HepG2 (cell line): ENCODE results near the gene ERVH48-1. TPM values are rescaled to one million over a fixed set of nuclear protein-coding genes. Genes with fewer than 3 reads are reported as not detected.

ENCODE experiments used
- AHR ChIP-seq: IDR thresholded peaks from 2 replicates; pipeline ENCODE4 v1.6.1; 2018; ENCODE audit warnings: missing genetic modification reagents, missing compliant biosample characterization
- HNRNPH1 ChIP-seq: fragments of 200-400 bp; formaldehyde crosslinking; optimal IDR thresholded peaks from 2 replicates; pipeline ENCODE3; 2017; ENCODE audit warnings: mild to moderate bottlenecking, low read depth, low read length
- NCOA5 ChIP-seq: sonication (generic); formaldehyde crosslinking; IDR thresholded peaks from 2 replicates; pipeline ENCODE4 v1.4.0; 2020; ENCODE audit warnings: missing genetic modification reagents
- RARG ChIP-seq: sonication (generic); formaldehyde crosslinking; IDR thresholded peaks from 2 replicates; pipeline ENCODE4 v1.4.0; 2020; ENCODE audit warnings: low read depth, mild to moderate bottlenecking, missing genetic modification reagents
- ZBTB8A ChIP-seq: sonication (generic); formaldehyde crosslinking; IDR thresholded peaks from 2 replicates; pipeline ENCODE4 v1.4.0; 2020; ENCODE audit warnings: mild to moderate bottlenecking, low read depth, missing genetic modification reagents, borderline replicate concordance
- ZNF101 ChIP-seq: sonication (generic); formaldehyde crosslinking; IDR thresholded peaks from 2 replicates; pipeline ENCODE4 v1.4.0; 2020; ENCODE audit warnings: mild to moderate bottlenecking, low read depth, missing genetic modification reagents, borderline replicate concordance
- ZNF232 ChIP-seq: sonication (generic); formaldehyde crosslinking; IDR thresholded peaks from 2 replicates; pipeline ENCODE4 v1.4.0; 2020; ENCODE audit warnings: missing genetic modification reagents, borderline replicate concordance
- polyA plus RNA-seq, 8 experiments: library from polyadenylated mRNA; depleted of rRNA in 3 of 8; stranded (reverse) in 7 of 8; unstranded in 1 of 8; fragments of >200 nt; fragmentation: Illumina TruSeq in 4 of 8; extraction: Trizol in 4 of 8; gene quantifications; 2 replicates each; pipeline versions ENCODE4 v1.2.1 to v1.2.3, GENCODE V29; 2011 to 2016; ENCODE audit warnings: low read depth in 4 of 8, missing spikeins in 1 of 8, mixed read lengths in 1 of 8; ENCODE audit not compliant: insufficient read depth in 1 of 8
- total RNA-seq, 5 experiments: library from RNA; depleted of rRNA; stranded (reverse); fragments of >200 nt; fragmentation: Illumina TruSeq; extraction: Trizol; gene quantifications; 2 replicates each; pipeline ENCODE4 v1.2.3, GENCODE V29; 2016; ENCODE audit warnings: low read depth in 1 of 5
- TF ChIP-seq, protein P1 (sequence below): sonication (generic); formaldehyde crosslinking; conservative IDR thresholded peaks from 2 replicates; pipeline ENCODE4 v1.8.0; 2022; ENCODE audit warnings: low read depth, missing genetic modification reagents
- TF ChIP-seq, protein P2 (sequence below): IDR thresholded peaks from 2 replicates; pipeline ENCODE4 v1.6.1; 2016; ENCODE audit warnings: control low read depth
- TF ChIP-seq, protein P3 (sequence below): sonication (generic); formaldehyde crosslinking; IDR thresholded peaks from 2 replicates; pipeline ENCODE4 v1.9.0; 2021; ENCODE audit warnings: missing genetic modification reagents, borderline replicate concordance
- TF ChIP-seq, protein P4 (sequence below): sonication (generic); formaldehyde crosslinking; IDR thresholded peaks from 2 replicates; pipeline ENCODE4 v1.4.0; 2020; ENCODE audit warnings: missing genetic modification reagents
- TF ChIP-seq, protein P5 (sequence below): sonication (generic); formaldehyde crosslinking; IDR thresholded peaks from 2 replicates; pipeline ENCODE4 v1.4.0; 2020; ENCODE audit warnings: missing genetic modification reagents

Gene ERVH48-1
- total and polyA plus RNA-seq, 2 of the 13 experiments (the other 11 are each of a cell fraction or from before 2014, with no cell fraction given) = 1.8 TPM; not detected in 1

DNA sequence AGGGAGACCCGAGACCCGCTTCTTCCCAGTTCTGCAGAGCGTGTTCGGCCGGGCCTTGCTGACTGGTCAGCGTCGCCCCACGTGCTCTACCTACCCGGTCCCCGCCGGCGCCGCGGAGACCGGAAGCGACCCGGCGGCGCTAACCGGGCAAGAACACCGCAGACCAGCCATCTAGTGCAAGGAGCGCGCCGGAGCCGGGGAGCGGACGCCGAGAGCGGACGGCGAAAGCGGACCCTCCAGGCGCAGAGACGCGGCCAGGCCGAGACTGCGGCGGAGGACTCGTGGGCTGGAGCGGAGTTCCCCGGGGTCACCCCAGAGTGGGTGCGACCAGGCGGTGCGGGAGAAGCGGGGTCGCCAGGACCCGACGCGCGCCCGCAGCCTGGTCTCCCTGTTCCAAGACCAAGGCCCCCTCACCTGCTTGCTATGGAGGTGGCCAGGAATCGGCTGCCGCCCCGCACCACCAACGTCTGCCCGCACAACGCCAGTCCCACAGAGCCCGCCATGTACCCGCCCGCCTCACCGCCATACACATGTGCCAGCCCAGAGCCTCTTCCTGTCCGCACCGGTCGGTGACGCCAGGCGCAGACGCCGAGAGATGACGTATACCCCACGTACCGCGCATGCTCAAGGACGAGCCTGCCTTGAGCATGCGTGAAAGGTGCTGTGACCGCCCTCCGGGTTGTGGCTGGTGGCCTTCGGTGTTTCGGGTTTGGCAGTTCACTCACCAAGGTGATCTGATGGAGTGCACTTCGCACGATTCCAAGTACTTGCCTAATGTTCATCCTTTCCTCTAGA is 46.2 kb downstream of the ERVH48-1 start, which contains the start of gene WDR4 (continued):
- TF ChIP-seq, protein P1, sequence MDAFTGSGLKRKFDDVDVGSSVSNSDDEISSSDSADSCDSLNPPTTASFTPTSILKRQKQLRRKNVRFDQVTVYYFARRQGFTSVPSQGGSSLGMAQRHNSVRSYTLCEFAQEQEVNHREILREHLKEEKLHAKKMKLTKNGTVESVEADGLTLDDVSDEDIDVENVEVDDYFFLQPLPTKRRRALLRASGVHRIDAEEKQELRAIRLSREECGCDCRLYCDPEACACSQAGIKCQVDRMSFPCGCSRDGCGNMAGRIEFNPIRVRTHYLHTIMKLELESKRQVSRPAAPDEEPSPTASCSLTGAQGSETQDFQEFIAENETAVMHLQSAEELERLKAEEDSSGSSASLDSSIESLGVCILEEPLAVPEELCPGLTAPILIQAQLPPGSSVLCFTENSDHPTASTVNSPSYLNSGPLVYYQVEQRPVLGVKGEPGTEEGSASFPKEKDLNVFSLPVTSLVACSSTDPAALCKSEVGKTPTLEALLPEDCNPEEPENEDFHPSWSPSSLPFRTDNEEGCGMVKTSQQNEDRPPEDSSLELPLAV (CRISPR knock-in tag) = no peak
- TF ChIP-seq HNRNPH1 (peak; percentile 63), ZBTB8A (no peak), ZNF232 (CRISPR knock-in tag) (no peak; the same call in 1 of the 2 replicates), AHR (CRISPR knock-in tag) (no peak), ZNF101 (CRISPR knock-in tag) (no peak), NCOA5 (CRISPR knock-in tag) (no peak), RARG (CRISPR knock-in tag) (no peak; the same call in 1 of the 2 replicates)
- TF ChIP-seq, protein P2, sequence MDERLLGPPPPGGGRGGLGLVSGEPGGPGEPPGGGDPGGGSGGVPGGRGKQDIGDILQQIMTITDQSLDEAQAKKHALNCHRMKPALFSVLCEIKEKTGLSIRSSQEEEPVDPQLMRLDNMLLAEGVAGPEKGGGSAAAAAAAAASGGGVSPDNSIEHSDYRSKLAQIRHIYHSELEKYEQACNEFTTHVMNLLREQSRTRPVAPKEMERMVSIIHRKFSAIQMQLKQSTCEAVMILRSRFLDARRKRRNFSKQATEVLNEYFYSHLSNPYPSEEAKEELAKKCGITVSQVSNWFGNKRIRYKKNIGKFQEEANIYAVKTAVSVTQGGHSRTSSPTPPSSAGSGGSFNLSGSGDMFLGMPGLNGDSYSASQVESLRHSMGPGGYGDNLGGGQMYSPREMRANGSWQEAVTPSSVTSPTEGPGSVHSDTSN (CRISPR knock-in tag) = no peak
- TF ChIP-seq, protein P3, sequence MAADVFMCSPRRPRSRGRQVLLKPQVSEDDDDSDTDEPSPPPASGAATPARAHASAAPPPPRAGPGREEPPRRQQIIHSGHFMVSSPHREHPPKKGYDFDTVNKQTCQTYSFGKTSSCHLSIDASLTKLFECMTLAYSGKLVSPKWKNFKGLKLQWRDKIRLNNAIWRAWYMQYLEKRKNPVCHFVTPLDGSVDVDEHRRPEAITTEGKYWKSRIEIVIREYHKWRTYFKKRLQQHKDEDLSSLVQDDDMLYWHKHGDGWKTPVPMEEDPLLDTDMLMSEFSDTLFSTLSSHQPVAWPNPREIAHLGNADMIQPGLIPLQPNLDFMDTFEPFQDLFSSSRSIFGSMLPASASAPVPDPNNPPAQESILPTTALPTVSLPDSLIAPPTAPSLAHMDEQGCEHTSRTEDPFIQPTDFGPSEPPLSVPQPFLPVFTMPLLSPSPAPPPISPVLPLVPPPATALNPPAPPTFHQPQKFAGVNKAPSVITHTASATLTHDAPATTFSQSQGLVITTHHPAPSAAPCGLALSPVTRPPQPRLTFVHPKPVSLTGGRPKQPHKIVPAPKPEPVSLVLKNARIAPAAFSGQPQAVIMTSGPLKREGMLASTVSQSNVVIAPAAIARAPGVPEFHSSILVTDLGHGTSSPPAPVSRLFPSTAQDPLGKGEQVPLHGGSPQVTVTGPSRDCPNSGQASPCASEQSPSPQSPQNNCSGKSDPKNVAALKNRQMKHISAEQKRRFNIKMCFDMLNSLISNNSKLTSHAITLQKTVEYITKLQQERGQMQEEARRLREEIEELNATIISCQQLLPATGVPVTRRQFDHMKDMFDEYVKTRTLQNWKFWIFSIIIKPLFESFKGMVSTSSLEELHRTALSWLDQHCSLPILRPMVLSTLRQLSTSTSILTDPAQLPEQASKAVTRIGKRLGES (CRISPR knock-in tag) = peak; percentile 60; the same call in 1 of the 2 replicates
- TF ChIP-seq, protein P4, sequence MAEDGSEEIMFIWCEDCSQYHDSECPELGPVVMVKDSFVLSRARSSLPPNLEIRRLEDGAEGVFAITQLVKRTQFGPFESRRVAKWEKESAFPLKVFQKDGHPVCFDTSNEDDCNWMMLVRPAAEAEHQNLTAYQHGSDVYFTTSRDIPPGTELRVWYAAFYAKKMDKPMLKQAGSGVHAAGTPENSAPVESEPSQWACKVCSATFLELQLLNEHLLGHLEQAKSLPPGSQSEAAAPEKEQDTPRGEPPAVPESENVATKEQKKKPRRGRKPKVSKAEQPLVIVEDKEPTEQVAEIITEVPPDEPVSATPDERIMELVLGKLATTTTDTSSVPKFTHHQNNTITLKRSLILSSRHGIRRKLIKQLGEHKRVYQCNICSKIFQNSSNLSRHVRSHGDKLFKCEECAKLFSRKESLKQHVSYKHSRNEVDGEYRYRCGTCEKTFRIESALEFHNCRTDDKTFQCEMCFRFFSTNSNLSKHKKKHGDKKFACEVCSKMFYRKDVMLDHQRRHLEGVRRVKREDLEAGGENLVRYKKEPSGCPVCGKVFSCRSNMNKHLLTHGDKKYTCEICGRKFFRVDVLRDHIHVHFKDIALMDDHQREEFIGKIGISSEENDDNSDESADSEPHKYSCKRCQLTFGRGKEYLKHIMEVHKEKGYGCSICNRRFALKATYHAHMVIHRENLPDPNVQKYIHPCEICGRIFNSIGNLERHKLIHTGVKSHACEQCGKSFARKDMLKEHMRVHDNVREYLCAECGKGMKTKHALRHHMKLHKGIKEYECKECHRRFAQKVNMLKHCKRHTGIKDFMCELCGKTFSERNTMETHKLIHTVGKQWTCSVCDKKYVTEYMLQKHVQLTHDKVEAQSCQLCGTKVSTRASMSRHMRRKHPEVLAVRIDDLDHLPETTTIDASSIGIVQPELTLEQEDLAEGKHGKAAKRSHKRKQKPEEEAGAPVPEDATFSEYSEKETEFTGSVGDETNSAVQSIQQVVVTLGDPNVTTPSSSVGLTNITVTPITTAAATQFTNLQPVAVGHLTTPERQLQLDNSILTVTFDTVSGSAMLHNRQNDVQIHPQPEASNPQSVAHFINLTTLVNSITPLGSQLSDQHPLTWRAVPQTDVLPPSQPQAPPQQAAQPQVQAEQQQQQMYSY = no peak; the same call in 1 of the 2 replicates
- TF ChIP-seq, protein P5, sequence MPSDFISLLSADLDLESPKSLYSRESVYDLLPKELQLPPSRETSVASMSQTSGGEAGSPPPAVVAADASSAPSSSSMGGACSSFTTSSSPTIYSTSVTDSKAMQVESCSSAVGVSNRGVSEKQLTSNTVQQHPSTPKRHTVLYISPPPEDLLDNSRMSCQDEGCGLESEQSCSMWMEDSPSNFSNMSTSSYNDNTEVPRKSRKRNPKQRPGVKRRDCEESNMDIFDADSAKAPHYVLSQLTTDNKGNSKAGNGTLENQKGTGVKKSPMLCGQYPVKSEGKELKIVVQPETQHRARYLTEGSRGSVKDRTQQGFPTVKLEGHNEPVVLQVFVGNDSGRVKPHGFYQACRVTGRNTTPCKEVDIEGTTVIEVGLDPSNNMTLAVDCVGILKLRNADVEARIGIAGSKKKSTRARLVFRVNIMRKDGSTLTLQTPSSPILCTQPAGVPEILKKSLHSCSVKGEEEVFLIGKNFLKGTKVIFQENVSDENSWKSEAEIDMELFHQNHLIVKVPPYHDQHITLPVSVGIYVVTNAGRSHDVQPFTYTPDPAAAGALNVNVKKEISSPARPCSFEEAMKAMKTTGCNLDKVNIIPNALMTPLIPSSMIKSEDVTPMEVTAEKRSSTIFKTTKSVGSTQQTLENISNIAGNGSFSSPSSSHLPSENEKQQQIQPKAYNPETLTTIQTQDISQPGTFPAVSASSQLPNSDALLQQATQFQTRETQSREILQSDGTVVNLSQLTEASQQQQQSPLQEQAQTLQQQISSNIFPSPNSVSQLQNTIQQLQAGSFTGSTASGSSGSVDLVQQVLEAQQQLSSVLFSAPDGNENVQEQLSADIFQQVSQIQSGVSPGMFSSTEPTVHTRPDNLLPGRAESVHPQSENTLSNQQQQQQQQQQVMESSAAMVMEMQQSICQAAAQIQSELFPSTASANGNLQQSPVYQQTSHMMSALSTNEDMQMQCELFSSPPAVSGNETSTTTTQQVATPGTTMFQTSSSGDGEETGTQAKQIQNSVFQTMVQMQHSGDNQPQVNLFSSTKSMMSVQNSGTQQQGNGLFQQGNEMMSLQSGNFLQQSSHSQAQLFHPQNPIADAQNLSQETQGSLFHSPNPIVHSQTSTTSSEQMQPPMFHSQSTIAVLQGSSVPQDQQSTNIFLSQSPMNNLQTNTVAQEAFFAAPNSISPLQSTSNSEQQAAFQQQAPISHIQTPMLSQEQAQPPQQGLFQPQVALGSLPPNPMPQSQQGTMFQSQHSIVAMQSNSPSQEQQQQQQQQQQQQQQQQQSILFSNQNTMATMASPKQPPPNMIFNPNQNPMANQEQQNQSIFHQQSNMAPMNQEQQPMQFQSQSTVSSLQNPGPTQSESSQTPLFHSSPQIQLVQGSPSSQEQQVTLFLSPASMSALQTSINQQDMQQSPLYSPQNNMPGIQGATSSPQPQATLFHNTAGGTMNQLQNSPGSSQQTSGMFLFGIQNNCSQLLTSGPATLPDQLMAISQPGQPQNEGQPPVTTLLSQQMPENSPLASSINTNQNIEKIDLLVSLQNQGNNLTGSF = peak; percentile 51; the same call in 1 of the 2 replicates
